Activated naive CD4-positive, alpha-beta T cell treated with anti-CD3 and anti-CD28 coated beads, Interleukin-2, amount 50 U/mL, for 24 hours (primary cell): Measurements from ENCODE around the gene CDC16.
"Not testable (repeated sequence)": the region's sequence is repeated elsewhere in the genome, so short reads cannot be mapped to it uniquely, and the experiment has no call there.

Experiments
- H3K27ac Mint-ChIP-seq: one replicate; pipeline ENCODE4 v1.8.0; 2021; ENCODE audit warnings: mild to moderate bottlenecking, mixed read lengths
- H3K27me3 Mint-ChIP-seq: one replicate; pipeline ENCODE4 v1.8.0; 2021; ENCODE audit warnings: mixed read lengths
- H3K36me3 Mint-ChIP-seq: one replicate; pipeline ENCODE4 v1.8.0; 2021; ENCODE audit warnings: mixed read lengths
- H3K4me1 Mint-ChIP-seq: one replicate; pipeline ENCODE4 v1.8.0; 2021; ENCODE audit warnings: mixed read lengths
- H3K4me3 Mint-ChIP-seq: one replicate; pipeline ENCODE4 v1.8.0; 2021; ENCODE audit warnings: mild to moderate bottlenecking, mixed read lengths
- H3K9me3 Mint-ChIP-seq: one replicate; pipeline ENCODE4 v1.8.0; 2021; ENCODE audit warnings: mixed read lengths

CDC16 gene

DNA sequence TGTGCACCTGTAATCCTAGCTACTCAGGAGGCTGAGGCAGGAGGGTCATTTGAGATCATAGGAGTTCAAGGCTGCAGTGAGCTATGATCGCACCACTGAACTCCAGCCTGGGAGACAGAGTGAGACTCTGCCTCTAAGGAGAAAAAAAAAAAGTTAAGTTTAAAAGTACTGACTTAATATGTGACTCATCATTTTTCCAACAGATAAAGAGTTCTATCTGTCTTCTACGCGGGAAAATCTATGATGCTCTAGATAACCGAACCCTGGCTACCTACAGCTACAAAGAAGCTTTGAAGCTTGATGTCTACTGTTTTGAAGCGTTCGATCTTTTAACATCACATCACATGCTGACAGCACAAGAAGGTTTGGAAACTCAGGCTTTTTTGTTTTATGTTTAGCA lies 7.2 kb downstream of the CDC16 start:
- no peak overlapping the region for H3K4me3 Mint-ChIP-seq
- peaks cover 11% of the 10 kb centered on the region for H3K4me1 Mint-ChIP-seq
- H3K27ac Mint-ChIP-seq, result no peak overlapping the region
- H3K36me3 Mint-ChIP-seq, result peaks cover 22% of the 10 kb centered on the region
- H3K27me3 Mint-ChIP-seq, result no peaks in the 10 kb centered on the region
- H3K9me3 Mint-ChIP-seq, result no peaks in the 10 kb centered on the region

- no peak overlapping the region for H3K4me3 Mint-ChIP-seq
- no peaks in the 10 kb centered on the region for H3K27me3 Mint-ChIP-seq
- no peaks in the 10 kb centered on the region for H3K9me3 Mint-ChIP-seq
- peaks cover 19% of the 10 kb centered on the region for H3K36me3 Mint-ChIP-seq
- peaks cover 8% of the 10 kb centered on the region for H3K4me1 Mint-ChIP-seq
- no peak overlapping the region for H3K27ac Mint-ChIP-seq
These were observed 9.3 kb downstream of the CDC16 start for GRCh38 chr13:114243971-114244370.

DNA sequence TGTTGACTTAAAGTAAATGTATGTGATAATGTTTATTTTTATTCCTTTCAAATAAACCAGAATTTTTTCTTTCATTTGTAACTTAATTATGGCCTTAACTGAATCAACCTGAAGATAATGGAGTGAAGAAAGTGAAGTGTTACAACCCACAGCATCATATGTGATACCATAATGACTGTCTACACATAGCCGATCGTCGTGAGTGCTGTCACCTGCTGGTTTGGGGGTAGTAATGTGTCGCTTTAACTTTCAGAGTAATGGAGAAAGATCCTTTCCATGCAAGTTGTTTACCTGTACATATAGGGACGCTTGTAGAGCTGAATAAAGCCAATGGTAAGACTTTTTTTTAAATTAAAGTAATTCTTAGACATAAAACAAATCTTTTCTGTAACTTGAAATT lies 9.9 kb downstream of the CDC16 start:
- no peaks in the 10 kb centered on the region for H3K27me3 Mint-ChIP-seq
- H3K4me1 Mint-ChIP-seq, result peaks cover 8% of the 10 kb centered on the region
- peaks cover 15% of the 10 kb centered on the region for H3K36me3 Mint-ChIP-seq
- no peak overlapping the region for H3K4me3 Mint-ChIP-seq
- no peaks in the 10 kb centered on the region for H3K9me3 Mint-ChIP-seq
- no peak overlapping the region for H3K27ac Mint-ChIP-seq

- H3K9me3 Mint-ChIP-seq, result no peaks in the 10 kb centered on the region
- H3K36me3 Mint-ChIP-seq, result peaks cover 11% of the 10 kb centered on the region
- H3K27me3 Mint-ChIP-seq, result no peaks in the 10 kb centered on the region
- peaks cover 4% of the 10 kb centered on the region for H3K4me1 Mint-ChIP-seq
- no peak overlapping the region for H3K27ac Mint-ChIP-seq
- no peak overlapping the region for H3K4me3 Mint-ChIP-seq
These were observed 13.3 kb downstream of the CDC16 start for GRCh38 chr13:114248011-114248410.

DNA sequence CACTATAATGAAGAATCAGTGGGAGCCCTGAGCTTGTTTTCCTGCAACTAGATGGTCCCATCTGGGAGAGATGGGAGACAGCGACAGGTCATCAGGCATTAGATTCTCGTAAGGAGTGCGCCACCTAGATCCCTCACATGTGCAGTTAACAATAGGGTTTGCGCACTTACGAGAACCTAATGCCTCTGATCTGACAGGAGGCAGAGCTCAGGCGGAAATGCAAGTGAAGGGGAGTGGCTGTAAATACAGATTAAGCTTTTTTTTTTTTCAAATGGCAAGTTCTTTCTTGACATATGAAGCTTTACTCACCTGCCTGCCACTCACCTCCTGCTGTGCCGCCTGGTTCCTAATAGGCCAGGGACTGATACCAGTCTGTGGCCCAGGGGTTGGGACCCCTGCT lies 14.4 kb downstream of the CDC16 start:
- H3K27ac Mint-ChIP-seq, result no peak overlapping the region
- H3K4me1 Mint-ChIP-seq, result peaks cover 10% of the 10 kb centered on the region
- no peaks in the 10 kb centered on the region for H3K27me3 Mint-ChIP-seq
- H3K36me3 Mint-ChIP-seq, result peaks cover 12% of the 10 kb centered on the region
- no peak overlapping the region for H3K4me3 Mint-ChIP-seq
- H3K9me3 Mint-ChIP-seq, result no peaks in the 10 kb centered on the region

DNA sequence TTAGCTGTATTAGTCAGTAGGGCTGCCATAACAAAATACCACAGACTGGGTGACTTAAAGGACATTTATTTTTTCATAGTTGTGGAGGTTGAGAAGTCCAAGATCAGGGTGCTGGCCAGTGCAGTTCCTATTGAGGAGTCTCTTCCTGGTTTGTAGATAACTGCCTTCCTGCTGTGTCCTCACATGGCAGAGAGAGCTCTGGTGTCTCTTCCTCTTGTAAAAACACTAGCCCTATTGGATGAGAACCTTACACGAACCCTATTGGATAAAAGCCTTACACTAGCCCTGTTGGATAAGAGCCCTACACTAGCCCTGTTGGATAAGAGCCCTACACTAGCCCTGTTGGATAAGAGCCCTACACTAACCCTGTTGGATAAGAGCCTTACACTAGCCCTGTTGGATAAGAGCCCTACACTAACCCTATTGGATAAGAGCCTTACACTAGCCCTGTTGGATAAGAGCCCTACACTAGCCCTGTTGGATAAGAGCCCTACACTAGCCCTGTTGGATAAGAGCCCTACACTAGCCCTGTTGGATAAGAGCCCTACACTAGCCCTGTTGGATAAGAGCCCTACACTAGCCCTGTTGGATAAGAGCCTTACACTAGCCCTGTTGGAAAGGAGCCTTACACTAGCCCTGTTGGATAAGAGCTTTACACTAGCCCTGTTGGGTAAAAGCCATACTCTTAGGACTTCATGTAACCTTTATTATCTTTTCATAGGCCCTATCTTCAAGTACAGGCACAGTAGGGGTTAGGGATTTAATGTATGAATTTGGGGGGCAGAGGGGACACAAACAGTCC lies 17.1 kb downstream of the CDC16 start:
- Mint-ChIP-seq H3K4me1 (peaks cover 15% of the 10 kb centered on the region), H3K36me3 (peaks cover 20% of the 10 kb centered on the region)
- H3K27ac Mint-ChIP-seq, H3K4me3 Mint-ChIP-seq, H3K9me3 Mint-ChIP-seq, H3K27me3 Mint-ChIP-seq: not testable (repeated sequence)

DNA sequence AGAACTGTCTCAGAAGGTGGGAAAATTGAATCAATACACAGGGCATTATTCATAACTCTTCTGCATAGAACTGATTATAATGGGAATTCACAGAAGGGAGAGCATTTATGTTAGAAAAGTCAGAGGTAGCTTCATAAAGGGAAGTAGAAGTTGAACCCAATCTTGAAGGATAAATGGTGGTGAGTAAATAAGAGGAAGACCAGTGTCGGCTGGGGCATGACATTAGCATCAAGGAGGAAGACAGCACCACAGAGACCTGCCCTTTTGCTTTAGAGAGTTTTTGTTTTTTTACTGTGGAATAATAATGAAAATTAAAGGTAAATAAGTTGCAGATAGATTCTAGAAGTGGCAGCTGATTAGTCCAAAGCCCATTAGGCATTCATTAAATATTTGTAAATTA lies 21.9 kb downstream of the CDC16 start:
- no peak overlapping the region for H3K27ac Mint-ChIP-seq
- H3K9me3 Mint-ChIP-seq, result no peaks in the 10 kb centered on the region
- no peak overlapping the region for H3K4me3 Mint-ChIP-seq
- no peaks in the 10 kb centered on the region for H3K27me3 Mint-ChIP-seq
- H3K36me3 Mint-ChIP-seq, result peaks cover 31% of the 10 kb centered on the region
- H3K4me1 Mint-ChIP-seq, result peaks cover 23% of the 10 kb centered on the region

DNA sequence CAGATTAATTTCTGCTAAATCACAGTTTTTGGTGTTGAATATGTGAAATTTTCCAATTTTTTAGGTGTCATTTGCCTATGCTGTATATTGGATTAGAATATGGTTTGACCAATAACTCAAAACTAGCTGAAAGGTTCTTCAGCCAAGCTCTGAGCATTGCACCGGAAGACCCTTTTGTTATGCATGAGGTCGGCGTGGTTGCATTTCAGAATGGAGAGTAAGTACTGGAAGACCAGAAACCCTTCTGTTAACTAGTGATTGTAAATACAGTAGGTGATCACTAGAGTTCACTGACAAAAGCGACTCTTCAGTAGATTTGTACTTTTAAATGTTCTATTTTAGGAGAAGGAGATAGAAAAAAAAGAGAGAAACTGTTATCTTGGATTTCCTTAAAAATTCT lies 22.3 kb downstream of the CDC16 start:
- H3K27me3 Mint-ChIP-seq, result no peaks in the 10 kb centered on the region
- peaks cover 31% of the 10 kb centered on the region for H3K36me3 Mint-ChIP-seq
- H3K27ac Mint-ChIP-seq, result no peak overlapping the region
- no peak overlapping the region for H3K4me3 Mint-ChIP-seq
- H3K9me3 Mint-ChIP-seq, result no peaks in the 10 kb centered on the region
- peaks cover 26% of the 10 kb centered on the region for H3K4me1 Mint-ChIP-seq

DNA sequence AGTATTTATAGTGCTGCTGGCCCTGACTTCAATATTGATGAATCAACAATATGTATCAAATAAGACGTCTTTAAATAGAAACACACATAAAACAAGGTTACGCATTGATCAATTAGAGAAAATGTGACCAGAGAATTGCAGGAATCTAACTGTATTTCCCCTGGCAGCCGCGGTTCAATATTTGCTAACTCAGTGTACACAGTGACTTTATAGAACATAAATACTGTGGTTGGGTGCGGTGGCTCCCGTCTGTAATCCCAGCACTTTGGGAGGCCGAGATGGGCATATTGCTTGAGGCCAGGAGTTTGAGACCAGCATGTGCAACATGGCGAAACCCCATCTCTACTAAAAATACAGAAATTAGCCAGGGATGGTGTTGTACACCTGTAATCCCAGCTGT lies 23.9 kb downstream of the CDC16 start:
- peaks cover 36% of the 10 kb centered on the region for H3K36me3 Mint-ChIP-seq
- peak overlapping the region; percentile 46 for H3K27ac Mint-ChIP-seq
- H3K4me3 Mint-ChIP-seq, result no peak overlapping the region
- no peaks in the 10 kb centered on the region for H3K27me3 Mint-ChIP-seq
- H3K4me1 Mint-ChIP-seq, result peaks cover 40% of the 10 kb centered on the region
- no peaks in the 10 kb centered on the region for H3K9me3 Mint-ChIP-seq

GRCh38 chr13:114259374-114259773 lies 24.7 kb downstream of the CDC16 start:
- Mint-ChIP-seq H3K4me3 (no peak overlapping the region), H3K36me3 (peaks cover 36% of the 10 kb centered on the region), H3K9me3 (no peaks in the 10 kb centered on the region), H3K4me1 (peaks cover 37% of the 10 kb centered on the region), H3K27ac (no peak overlapping the region), H3K27me3 (no peaks in the 10 kb centered on the region)

DNA sequence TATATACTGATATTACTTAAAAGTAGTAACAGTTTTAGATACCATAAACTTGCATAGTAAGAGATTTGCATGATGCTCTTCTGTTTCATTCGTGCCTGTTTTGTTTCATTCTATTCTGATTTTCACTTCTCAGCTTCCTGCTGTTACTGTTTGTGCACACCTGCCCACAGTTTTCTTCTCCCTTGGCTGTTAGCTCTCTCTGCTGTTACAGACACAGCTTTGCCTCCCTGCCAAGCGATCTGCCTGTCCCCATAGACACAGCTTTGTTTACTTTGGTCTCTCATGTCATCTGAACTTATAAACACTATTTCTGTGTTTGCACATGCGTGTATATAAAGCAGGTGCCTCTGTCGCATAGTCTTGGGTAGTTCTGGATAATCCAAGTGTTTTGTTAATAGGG lies 25.3 kb downstream of the CDC16 start:
- H3K27ac Mint-ChIP-seq, result peak overlapping the region; percentile 0

DNA sequence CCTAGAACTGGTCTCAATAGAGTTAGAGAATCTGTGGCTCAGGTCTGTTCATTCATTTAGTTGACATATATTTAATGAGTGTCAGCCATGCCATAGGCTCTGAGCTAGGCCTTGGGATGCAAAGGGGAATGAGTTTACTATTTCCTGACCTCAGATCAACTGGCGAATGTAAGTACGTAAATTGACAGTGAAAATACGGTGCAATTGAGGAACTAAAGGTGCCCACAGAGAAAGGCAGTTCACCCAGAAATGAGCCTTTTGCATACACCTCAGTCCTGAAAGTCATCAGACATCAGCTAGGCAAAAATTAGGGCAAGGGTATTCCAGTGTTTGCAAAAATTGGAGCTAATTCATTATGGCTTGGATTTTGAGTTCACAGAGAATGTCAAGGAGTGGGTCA lies 26.1 kb downstream of the CDC16 start:
- Mint-ChIP-seq H3K9me3 (no peaks in the 10 kb centered on the region), H3K4me3 (no peak overlapping the region), H3K27ac (peak overlapping the region; percentile 64), H3K36me3 (peaks cover 30% of the 10 kb centered on the region), H3K27me3 (no peaks in the 10 kb centered on the region), H3K4me1 (peaks cover 32% of the 10 kb centered on the region)

More for the DNA sequence above, 25.3 kb downstream of the CDC16 start:
- no peaks in the 10 kb centered on the region for H3K9me3 Mint-ChIP-seq
- H3K36me3 Mint-ChIP-seq, result peaks cover 32% of the 10 kb centered on the region
- no peaks in the 10 kb centered on the region for H3K27me3 Mint-ChIP-seq
- no peak overlapping the region for H3K4me3 Mint-ChIP-seq
- H3K4me1 Mint-ChIP-seq, result peaks cover 32% of the 10 kb centered on the region

DNA sequence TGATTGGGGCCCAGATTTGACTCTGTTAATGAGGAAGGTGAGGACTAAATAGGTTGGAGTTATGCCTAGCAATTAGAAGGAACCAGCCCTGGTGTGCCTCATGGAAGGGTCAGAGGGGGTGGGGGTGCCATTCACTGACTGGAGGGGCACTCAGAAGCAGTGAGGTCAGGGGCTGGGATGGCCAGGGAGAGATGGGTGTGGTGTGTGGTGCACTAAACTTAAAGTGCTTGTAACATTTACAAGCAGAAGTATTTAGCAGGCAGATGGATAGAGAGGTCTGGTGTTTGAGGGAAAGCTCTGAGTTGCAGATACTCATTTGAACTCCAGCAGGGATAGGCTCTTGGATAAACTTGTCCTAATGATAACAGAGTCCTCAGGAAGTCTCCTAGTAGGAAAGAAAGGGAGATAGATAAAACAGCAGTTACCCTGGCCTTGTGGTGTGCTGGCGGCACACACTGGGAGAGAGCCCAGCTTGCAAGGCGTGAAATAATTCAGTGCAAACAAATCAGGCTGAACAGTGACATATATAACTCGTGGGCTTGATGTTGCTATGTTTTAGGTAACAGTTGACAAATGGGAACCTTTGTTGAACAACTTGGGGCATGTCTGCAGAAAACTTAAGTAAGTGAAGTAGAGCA lies 26.8 kb downstream of the CDC16 start:
- Mint-ChIP-seq H3K4me1 (peaks cover 32% of the 10 kb centered on the region), H3K9me3 (no peaks in the 10 kb centered on the region), H3K36me3 (peaks cover 29% of the 10 kb centered on the region), H3K4me3 (no peak overlapping the region), H3K27me3 (no peaks in the 10 kb centered on the region), H3K27ac (peak overlapping the region; percentile 64)

DNA sequence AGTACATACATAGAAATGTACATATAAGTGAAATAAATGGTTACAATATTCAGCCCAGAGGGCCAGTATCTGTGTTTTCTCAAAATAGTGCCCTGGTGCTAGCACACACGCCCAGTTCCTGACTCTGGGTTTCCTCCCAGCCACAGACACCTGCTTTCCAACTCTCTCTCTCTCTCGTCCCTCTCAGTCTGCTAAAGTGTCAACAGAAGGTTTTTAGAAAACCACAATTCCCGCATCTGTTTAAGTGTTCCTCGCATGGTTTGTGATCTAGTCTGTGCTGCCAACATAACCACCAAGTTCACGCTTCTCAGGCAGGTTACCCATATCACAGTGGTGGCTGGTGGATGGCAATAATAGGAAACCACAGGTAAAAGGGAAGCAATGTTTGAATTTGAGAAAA lies 28.9 kb downstream of the CDC16 start:
- Mint-ChIP-seq H3K27ac (peak overlapping the region; percentile 31), H3K4me1 (peaks cover 41% of the 10 kb centered on the region), H3K4me3 (peak overlapping the region; percentile 31), H3K27me3 (no peaks in the 10 kb centered on the region), H3K9me3 (no peaks in the 10 kb centered on the region), H3K36me3 (peaks cover 33% of the 10 kb centered on the region)

GRCh38 chr13:114264313-114264712 lies 29.6 kb downstream of the CDC16 start:
- H3K4me3 Mint-ChIP-seq, H3K27ac Mint-ChIP-seq, H3K9me3 Mint-ChIP-seq, H3K27me3 Mint-ChIP-seq: not testable (repeated sequence)
- Mint-ChIP-seq H3K36me3 (peaks cover 35% of the 10 kb centered on the region), H3K4me1 (peaks cover 46% of the 10 kb centered on the region)

DNA sequence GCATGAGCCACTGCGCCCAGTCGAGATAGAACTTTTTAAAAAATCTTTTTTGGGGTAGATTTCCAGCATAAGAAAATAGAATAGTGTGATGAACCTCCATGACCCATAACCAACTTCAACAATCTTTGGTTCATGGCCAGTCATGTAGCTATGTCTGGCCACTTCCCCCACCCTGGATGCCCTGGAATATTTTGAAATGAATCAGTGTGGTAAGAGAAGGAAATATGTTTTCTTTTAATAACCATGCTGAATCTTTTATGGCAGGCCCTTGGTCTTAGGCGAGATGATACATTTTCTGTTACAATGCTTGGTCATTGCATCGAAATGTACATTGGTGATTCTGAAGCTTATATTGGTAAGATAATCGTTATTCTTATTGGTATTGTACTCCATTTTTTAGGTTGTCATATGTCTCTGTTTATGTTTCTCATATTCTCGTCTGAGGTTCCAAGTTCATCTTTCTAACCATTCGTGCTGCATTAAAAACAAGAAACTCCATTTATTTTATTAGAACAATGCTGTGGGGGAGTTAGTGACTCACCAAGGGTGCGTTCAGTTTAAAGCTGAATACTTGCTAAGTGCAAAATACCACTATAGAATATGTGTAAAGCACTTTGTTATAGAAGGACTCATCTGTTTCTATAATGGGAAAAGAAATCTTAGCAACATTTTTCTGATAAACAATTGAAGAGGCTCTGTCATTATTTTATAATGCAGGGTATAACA lies 30.4 kb downstream of the CDC16 start:
- Mint-ChIP-seq H3K36me3 (peaks cover 32% of the 10 kb centered on the region), H3K27me3 (no peaks in the 10 kb centered on the region), H3K9me3 (no peaks in the 10 kb centered on the region), H3K4me1 (peaks cover 47% of the 10 kb centered on the region), H3K4me3 (no peak overlapping the region), H3K27ac (no peak overlapping the region)
